Stimulated activated CD8-positive, alpha-beta memory T cell treated with anti-CD3 and anti-CD28 coated beads, Interleukin-7, amount 100 ng/mL, for 1 hour (primary cell): ENCODE measurements around the gene ATP6V0D1.

Source experiments
- DNase-seq, 2 donors: peaks; one replicate each; pipeline ENCODE4 v3.0.0-alpha.2; 2020; ENCODE audit warnings: low read depth in 2 of 2

ATP6V0D1 gene

GRCh38 chr16:67463059-67463458, 17.9 kb downstream of the ATP6V0D1 start:
- DNase-seq, result no peak

DNA sequence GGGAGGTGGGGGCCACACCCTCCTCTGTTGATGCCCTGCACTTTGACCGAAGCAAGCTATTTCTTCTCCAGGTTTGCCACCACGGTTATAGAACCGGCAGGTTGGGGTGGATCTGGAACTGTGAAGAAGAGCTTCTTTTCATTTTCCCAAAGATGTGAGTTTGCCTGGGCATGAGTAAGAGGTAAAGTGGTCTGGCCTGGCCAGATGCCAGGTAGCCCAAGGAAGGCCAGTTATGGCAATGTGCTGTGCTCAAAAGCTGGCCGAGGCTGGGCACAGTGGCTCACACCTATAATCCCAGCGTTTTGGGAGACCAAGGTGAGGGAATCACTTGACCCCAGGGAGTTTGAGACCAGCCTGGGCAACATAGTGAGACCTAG, 18.7 kb downstream of the ATP6V0D1 start:
- no peak for DNase-seq

DNA sequence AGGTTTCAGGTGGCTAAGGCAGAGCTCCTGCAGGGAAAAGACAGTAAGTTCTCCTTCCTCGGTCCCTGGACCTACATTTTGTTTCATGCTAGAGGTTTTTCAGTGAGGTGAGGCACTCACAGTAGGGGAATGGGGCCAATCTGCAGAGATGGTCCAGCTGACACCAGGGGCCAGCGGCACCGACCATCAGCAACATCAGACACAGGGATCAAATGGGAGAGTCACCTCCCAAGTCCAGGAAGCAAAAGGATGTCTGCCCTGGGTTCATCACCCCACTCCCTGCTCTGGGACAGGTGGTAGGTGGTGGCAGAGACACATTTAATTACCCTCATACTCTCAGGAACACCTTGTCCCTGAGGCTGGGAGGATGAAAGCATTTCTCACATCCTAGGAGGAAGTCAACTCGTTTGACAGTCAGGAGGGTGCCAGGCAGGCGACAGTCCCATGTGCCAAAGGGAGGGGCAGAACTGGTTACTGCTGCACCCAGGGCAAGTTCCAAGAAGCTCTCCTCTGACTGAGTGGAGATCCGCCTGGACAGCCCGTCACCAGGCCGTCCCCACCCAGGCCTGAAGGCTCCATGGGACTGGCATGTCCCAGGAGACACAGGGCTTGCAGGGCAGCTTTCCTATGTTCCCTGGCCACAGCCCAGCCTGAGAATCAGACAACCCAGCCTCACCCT, 19.2 kb downstream of the ATP6V0D1 start:
- DNase-seq, result no peak

- DNase-seq, result no peak
These were observed 20.0 kb downstream of the ATP6V0D1 start for GRCh38 chr16:67460961-67461360.

DNA sequence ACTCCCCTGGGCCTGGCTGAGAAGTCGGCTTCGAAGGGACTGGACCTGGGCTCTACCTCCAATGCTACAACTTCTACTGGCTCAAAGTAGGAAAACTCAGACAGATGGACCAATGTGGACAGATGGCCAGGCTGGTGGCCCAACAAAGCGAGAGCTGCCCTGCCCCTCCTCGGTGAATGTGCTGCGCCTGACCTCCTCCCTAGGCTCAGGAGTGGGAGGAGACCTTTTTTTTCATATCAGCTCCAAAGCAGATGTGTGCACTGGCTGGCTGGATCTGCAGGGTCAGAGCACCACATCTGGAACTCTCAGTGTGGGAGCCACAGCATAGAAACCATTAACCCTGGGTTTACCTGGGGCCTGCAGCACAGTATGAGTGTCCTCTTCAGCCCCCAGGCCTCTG, 20.8 kb downstream of the ATP6V0D1 start:
- no peak for DNase-seq

DNA sequence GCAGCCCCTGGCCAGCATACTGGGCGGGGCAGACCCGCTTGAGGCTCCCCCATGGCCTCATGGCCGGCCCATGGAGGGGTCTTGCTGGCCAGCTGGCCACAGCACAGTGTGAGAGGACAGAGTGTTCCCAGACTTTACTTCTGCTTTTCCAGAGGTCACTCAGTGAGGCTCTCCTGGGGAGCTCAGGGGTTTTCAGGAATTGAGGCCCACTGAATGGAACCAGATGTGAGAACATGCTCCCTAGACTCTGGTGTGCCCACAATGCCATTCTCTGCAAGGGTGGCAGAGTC, 21.2 kb downstream of the ATP6V0D1 start:
- DNase-seq, result no peak

DNA sequence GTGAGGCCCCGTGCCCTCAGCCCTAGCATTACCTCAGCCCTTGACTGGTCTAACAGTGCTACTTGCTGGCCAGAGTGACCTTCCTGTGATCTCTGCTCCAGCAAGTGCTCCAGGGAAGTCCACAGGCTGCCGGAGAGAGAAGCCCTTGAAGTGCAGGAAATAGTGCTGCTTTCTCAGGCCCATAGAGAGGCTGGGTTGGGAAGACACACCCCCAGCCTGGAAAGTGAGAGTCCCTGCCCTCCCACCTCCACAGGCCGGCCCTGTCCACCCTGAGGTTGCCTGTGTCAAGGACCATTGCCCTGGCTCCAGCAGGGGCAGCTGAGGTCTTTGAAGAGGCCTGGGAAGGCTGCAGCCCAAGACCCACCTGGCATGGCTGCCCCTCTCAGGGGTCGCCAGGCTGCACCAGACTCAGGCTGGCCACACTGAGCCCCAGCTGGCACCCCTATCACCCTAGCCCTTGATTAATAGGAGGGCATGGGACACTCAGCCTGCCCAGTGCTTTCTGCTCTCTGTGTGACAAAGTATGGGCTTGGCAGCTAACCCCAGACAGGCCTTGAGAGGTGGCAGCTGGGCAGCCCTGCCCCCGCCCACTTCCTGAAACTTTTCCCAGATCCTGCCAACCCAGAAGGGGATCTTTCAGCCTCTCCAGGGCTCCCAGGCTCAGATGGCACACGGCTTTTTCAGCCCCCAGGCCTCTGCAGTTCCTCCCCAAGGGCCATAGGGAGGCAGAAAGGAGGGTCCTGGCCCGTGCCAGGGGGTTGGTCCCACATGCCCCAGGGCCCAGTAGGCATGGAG, 21.7 kb downstream of the ATP6V0D1 start:
- no peak for DNase-seq

DNA sequence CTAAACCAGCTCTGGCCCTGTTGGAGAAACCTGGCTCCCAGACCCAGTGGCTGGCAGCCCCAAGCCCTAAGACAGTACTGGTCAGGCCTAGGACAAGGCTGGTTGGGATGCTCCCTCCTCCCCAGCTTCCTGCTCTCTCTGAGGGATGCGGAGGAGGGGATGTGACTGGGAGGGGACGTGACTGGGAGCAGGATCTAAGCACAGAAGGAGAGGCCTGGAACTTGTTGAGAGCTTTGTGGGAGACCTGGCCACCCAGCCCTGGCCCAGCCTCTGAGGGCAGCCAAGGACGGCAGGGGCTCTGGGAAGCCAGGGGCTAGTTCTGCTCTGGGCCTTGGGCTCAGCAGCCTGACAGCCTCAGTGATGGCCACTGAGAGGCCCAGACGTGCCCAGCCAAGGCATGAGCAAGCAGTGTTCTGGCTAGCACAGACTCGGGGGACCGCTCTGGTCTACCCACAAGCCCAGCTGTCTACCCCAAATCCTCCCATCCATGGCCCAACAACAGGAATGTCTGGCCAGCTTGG, 22.8 kb downstream of the ATP6V0D1 start:
- no peak for DNase-seq

DNA sequence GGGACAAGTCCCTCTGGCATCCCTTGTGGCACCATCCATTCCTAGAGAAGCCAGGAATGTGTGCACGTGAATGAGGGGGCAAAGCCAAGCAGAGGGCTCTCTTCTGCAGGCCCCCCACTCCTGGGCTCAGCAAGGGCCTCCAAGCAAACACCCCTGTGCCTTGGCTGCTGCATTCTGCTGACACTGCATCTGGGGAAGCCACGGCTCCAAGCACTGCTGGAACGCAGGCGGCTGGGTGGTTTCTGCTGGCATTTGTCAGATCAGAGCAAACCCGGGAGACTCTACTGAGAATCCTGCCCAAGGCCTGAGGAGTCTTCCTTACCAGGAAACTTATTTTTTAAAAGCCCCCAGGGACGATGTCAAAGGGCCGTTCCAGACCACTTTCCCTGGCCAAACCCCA, 23.3 kb downstream of the ATP6V0D1 start:
- no peak for DNase-seq

DNA sequence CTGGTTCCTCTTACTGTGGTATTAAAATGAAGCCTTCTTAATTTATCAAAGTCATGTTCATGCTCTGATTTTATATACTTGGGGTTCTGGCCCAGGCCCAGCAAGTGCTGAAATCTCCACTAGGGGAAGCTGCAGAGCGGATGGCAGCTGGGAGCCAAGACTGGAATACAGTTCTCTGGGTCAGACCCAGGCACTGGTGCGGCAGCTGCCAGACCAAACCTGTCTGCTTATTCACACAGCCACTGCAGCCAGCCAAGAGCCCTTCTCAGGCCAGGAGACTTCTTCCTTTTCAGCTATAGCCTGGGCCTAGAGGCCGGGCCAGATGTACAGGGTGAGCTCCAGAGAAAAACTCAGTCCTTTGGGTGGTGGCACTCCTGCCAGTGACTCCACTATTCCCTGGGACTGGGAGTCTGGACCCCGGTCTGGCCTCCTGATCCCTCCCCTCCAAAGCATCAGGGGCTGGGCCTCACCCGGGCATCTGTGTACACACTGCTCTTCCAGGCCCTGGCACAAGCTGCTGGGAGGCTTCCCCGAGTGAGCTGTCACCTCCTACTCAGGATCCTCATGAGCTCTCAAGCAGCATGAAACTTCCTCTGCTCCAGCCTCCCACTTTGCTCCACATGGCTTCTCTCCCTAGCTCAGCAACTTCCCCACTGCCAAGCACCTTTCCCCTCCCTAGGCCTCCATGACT, 24.4 kb downstream of the ATP6V0D1 start:
- no peak for DNase-seq

DNA sequence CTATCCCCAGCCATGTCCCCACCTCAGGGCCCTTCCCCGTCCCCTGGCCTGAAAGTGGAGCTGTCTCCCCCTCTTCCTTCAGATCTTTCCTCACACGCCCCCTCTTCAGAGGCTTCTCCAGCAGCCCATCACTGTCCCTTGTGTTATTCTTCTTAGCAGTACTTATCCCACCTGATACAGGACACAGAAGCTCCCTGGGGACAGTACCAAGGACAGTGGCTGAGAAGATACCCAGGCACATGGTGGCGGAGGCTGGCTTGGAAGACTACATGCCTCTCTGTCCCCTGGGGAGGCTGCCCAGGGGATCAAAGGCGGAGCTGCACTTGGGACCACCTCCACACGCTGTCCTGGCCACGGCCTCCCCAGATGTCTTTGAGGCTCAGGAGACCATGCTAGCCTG, 26.1 kb downstream of the ATP6V0D1 start:
- DNase-seq, result no peak

DNA sequence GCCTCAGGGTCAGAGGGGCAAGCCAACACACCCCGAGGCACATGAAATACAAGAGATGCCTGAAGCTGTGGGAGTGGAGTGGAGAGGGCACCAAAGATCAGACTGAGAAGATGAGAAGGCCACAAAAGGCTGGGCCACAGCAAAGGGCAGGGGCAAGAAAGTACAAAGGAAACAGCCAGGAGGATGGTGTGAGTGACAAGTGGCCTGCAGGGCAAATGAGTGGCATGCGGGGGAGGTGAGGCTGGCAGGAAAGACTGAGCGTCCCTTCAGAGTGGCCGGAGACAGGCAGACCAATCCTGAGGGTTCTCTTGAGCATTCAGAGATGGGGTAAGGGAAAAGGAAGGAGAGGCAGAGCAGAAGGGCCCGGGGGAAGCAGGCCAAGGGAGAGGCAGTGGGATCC, 26.9 kb downstream of the ATP6V0D1 start:
- no peak for DNase-seq

GRCh38 chr16:67451704-67452435, 29.1 kb downstream of the ATP6V0D1 start:
- DNase-seq, result no peak

- DNase-seq, result no peak
These were observed 29.8 kb downstream of the ATP6V0D1 start for GRCh38 chr16:67451061-67451703.

DNA sequence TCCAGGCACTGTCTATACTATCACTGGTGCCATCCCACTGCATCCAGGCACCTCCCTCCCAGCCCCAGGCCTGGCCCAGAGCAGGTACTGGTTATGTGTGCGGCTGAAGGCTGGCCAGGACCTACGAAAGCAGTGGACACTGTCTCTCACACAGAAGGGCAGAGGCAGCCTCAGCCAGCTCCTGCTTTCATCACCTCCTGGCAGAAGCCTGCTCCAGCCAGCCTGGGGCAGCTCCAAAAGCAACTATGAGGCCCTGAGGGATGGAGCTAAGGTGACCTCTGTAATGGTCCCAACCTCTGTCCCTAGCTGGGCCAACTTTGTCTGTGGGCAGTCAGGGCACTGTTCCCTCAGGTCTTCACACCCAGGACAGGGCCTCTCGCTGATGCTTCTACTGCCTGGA, 31.2 kb downstream of the ATP6V0D1 start:
- no peak for DNase-seq

- DNase-seq, result no peak
These were observed 31.6 kb downstream of the ATP6V0D1 start for GRCh38 chr16:67449336-67449735.

GRCh38 chr16:67448580-67448979, 32.4 kb downstream of the ATP6V0D1 start:
- no peak for DNase-seq

DNA sequence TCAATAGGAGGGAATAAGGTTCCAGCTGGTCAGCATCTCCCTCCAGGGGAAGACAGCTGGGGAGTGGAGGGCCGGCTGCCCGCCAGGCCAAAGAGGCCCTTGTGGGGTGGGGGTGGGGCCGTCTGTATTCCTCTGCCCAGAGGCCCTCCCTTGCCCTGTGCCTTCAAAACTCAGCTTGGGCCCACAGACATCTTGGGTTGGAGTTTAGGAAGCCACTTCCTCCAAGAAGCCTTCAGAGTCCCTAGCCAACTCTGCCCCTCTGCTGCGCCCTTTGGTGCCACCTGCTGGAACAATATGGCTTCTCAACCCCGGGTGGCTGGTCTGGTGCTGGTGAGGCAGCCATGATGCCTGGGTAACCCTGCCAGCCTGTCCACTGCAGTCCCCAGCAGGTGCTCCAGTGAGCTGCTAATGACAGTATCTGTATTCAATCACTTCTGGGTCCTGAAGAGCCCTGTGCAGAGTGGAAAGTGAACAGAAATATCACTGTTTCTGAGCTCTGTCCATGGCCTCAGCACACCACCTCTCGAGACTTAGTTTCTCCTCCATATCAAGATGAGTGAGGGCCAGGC, 33.4 kb downstream of the ATP6V0D1 start:
- DNase-seq, result peak in 1 of 2 donors; percentile 19

DNA sequence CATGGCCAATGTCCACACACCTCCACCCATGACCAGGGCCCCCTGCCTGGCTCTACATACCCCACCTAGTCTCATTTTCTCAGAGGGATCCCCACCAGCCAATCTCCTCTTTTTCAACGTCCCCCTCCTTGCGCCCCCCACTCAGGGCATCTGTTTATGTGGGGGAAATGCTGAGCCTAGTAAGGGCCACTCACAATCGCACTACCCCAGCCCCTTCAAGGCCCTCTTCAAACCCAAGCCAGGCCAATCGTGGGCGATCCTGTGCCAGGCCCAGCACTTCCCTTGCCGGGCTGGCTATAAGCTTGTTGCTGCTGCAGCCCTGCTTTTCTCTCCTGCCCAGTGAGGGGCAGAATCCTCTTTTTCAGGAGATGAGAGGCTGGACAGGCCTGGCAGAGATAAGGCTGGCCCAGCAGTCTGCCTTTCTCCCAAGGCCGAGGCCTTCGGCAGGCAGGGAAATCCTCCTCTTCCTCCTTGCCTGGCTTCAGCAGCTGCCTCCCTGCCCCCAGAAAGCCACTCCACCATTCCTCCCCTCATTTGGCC, 33.9 kb downstream of the ATP6V0D1 start:
- DNase-seq, result no peak

DNA sequence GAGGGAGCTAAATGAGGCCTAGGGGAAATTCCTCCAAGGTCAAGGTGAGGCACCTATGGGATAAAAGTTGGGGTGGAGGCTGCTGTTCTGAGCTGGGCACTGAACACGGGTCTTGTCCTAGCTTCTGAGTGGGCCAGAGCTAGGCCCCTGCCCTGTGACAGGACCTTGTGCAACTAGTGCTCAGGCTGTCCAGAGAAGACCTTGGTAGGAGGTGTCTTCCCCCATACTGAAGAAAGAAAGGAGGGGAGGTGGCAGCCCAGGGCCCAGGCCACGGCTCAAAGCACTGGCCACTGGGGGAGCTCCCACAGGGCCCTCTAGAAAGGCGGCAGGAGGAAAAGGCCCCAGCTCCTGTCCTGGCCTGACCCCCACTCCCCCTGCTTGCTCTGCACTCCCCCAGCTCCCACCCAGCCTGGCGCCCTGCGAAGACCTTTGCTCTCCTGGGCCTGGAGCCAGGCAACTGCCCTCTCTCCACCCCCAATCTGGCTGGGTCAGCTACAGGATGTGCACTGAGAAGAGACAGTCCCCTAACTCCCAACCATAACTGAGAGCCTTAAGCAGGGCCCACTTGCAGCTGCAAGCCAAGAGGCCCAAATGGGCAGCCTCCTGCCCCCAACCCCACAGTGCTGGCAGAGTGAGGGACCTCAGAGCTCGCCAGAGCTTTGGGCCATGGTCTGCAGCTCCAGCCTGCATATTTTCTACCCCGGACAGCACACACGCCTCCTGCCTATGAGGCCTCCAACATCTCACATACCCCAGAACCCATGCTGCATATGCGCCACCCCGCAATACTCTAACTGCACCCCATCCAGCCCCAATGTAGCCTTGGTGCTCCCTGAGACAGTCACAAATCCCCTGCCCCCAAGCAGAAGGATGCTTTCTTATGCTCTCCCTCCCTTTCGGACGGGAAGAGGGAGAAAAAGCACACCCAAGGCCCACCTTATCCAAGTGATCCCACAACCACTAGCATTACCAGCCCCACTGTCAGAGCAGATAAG, 34.7 kb downstream of the ATP6V0D1 start:
- DNase-seq, result no peak
